Right atrium auricular region (tissue), 2 donors: Measurements from ENCODE around the gene SLCO4A1. TPM values are rescaled to one million over a fixed set of nuclear protein-coding genes. Genes with fewer than 3 reads are reported as not detected.

Experiments
- DNase-seq: peaks from one replicate; pipeline ENCODE4 v3.0.0-alpha.2; 2019; ENCODE audit warnings: low spot score
- H3K27ac ChIP-seq, 2 donors: fragments of 200-600 bp; sonication (generic); 1 replicate in 1 of 2; 2 replicates in 1 of 2; pipeline ENCODE4 v1.5.1; 2016 to 2019
- H3K27me3 ChIP-seq, 2 donors: fragments of 200-600 bp; sonication (generic); one replicate each; pipeline versions ENCODE4 v1.5.1 to v1.6.0; 2017 to 2019
- H3K36me3 ChIP-seq: fragments of 200-600 bp; sonication (generic); one replicate; pipeline ENCODE4 v1.5.1; 2016
- H3K4me1 ChIP-seq, 2 donors: fragments of 200-600 bp; sonication (generic); one replicate each; pipeline versions ENCODE4 v1.5.1 to v1.6.0; 2017 to 2019
- H3K4me3 ChIP-seq, 2 donors: fragments of 200-600 bp; sonication (generic); 1 replicate in 1 of 2; 2 replicates in 1 of 2; pipeline ENCODE4 v1.5.1; 2017 to 2019; ENCODE audit warnings: mild to moderate bottlenecking in 1 of 2, moderate library complexity in 1 of 2
- H3K9me3 ChIP-seq, 2 donors: fragments of 200-600 bp; sonication (generic); one replicate each; pipeline ENCODE4 v1.5.1; 2019
- total RNA-seq, 2 donors: library from RNA; depleted of rRNA; stranded (reverse); fragments of >200 nt; gene quantifications; one replicate each; pipeline ENCODE4 v1.1.0, GENCODE V29; 2016
- TF ChIP-seq, protein P1 (sequence below), 2 donors: fragments of 200-600 bp; sonication (generic); IDR thresholded peaks; one replicate each; pipeline ENCODE4 v1.5.1; 2019; ENCODE audit warnings: antibody characterized with exemption in 2 of 2

SLCO4A1 gene
- total RNA-seq, 2 donors from 2014 or later = 13.4 to 19.8 TPM

DNA sequence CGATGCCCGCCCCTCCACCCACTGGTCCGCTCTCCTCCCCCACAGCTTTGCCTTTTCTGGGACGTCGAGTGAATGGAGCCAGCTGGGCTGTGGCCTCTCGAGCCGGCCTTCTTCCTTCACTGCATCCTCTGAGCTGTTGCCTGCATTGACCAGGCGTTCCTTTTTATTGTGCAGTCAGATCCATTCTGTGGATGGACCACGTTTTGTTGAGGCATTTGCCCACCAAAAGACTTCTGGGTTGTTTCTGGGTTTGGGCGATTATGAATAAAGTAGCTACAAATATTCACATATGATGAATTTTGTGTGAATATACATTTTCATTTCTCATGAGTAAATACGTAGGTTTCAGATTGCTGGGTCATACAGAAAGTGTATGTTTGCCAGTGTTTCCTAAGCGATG is 76.2 kb downstream of the SLCO4A1 start:
- TF ChIP-seq, protein P1, sequence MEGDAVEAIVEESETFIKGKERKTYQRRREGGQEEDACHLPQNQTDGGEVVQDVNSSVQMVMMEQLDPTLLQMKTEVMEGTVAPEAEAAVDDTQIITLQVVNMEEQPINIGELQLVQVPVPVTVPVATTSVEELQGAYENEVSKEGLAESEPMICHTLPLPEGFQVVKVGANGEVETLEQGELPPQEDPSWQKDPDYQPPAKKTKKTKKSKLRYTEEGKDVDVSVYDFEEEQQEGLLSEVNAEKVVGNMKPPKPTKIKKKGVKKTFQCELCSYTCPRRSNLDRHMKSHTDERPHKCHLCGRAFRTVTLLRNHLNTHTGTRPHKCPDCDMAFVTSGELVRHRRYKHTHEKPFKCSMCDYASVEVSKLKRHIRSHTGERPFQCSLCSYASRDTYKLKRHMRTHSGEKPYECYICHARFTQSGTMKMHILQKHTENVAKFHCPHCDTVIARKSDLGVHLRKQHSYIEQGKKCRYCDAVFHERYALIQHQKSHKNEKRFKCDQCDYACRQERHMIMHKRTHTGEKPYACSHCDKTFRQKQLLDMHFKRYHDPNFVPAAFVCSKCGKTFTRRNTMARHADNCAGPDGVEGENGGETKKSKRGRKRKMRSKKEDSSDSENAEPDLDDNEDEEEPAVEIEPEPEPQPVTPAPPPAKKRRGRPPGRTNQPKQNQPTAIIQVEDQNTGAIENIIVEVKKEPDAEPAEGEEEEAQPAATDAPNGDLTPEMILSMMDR (IDR thresholded peaks at IDR 0.05) = no peak
- Histone ChIP-seq H3K27ac (no peak overlapping the region), H3K9me3 (peaks cover 0 to 25% of the 10 kb centered on the region in 2 donors), H3K4me1 (peaks cover 0 to 3% of the 10 kb centered on the region in 2 donors), H3K27me3 (no peaks in the 10 kb centered on the region), H3K36me3 (no peaks in the 10 kb centered on the region), H3K4me3 (no peak overlapping the region)
- no peak for DNase-seq

DNA sequence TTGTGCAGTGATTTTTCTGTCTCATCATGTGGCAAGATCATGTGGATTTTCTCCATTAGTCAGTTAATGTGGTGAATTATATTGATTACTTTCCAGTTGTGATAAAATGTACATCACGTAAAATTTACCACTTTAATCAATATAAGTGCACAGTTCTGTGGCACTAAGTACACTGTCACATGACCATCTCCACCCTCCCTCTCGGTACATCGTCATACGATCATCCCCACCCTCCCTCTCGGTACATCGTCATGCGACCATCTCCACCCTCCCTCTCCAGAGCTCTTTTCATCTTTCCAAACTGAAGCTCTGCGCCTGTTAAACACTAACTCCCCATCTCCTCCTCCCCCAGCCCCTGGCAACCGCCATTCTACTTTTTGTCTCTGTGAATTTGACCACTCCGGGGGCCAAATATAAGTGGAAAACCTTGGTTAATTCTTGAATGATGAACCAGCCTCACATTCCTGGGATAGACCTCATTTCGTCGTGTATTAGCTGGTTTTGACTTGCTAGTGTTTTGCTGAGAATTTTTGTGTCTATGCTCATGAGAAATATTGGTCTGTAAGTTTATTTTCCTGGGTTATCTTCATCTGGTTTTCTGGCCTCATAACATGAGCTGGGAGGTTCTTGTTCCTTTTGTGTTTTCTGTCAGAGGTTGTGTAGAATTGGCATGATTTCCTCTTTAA is 77.1 kb downstream of the SLCO4A1 start:
- no peak for DNase-seq
- H3K9me3 ChIP-seq = peaks cover 0 to 25% of the 10 kb centered on the region in 2 donors
- H3K4me1 ChIP-seq = no peaks in the 10 kb centered on the region
- H3K36me3 ChIP-seq = no peaks in the 10 kb centered on the region
- TF ChIP-seq, protein P1 (IDR thresholded peaks at IDR 0.05) = no peak
- H3K27me3 ChIP-seq = no peaks in the 10 kb centered on the region
- H3K4me3 ChIP-seq = no peak overlapping the region
- no peak overlapping the region for H3K27ac ChIP-seq

Other genes starting within 250 kb of the SLCO4A1 start
- gene CABLES2, start 235.2 kb upstream of the SLCO4A1 start, total RNA-seq = 10 to 100 TPM; 10.8 to 17.7 TPM
- gene RBBP8NL, start 215.0 kb upstream of the SLCO4A1 start, total RNA-seq = not detected
- 1 to 10 TPM; 6.9 to 9.6 TPM for gene GATA5, start 166.5 kb upstream of the SLCO4A1 start, total RNA-seq
- under 1 TPM in 1 of 2 donors, not detected in 1; 0.43 TPM for gene NTSR1, start 66.3 kb downstream of the SLCO4A1 start, total RNA-seq
- 10 to 100 TPM in 1 of 2 donors, 1 to 10 TPM in 1; 8.4 to 11.1 TPM for gene MRGBP, start 154.0 kb downstream of the SLCO4A1 start, total RNA-seq
- 10 to 100 TPM; 17.3 to 31.2 TPM for gene OGFR, start 162.3 kb downstream of the SLCO4A1 start, total RNA-seq
- gene COL9A3, start 174.5 kb downstream of the SLCO4A1 start, total RNA-seq = 1 to 10 TPM; 4.2 to 5.7 TPM
- 1 to 10 TPM; 4.8 to 6.4 TPM for gene TCFL5, start 219.3 kb downstream of the SLCO4A1 start, total RNA-seq